Thymus (tissue), 11 donors: Measurements from ENCODE around the gene SCAANT1. TPM values are rescaled to one million over a fixed set of nuclear protein-coding genes. Genes with fewer than 3 reads are reported as not detected.

Experiments
- DNase-seq, 9 donors: peaks; one replicate each; pipeline ENCODE4 v3.0.0-alpha.2; 2013; ENCODE audit warnings: low spot score in 9 of 9, low read depth in 6 of 9, missing footprints in 1 of 9
- H3K27ac ChIP-seq, 2 donors: one replicate each; pipeline ENCODE4 v1.5.1; 2013; ENCODE audit warnings: control low read depth in 1 of 2, low read depth in 1 of 2, low read length in 1 of 2, mild to moderate bottlenecking in 1 of 2, moderate library complexity in 1 of 2
- H3K27me3 ChIP-seq, 2 donors: one replicate each; pipeline ENCODE4 v1.5.1; 2013; ENCODE audit warnings: low read length in 1 of 2; ENCODE audit not compliant: control insufficient read depth in 2 of 2, insufficient read depth in 1 of 2
- H3K36me3 ChIP-seq, 2 donors: one replicate each; pipeline ENCODE4 v1.5.1; 2013; ENCODE audit warnings: low read length in 1 of 2, mild to moderate bottlenecking in 1 of 2, moderate library complexity in 1 of 2; ENCODE audit not compliant: control insufficient read depth in 2 of 2, insufficient read depth in 2 of 2
- H3K4me1 ChIP-seq, 2 donors: one replicate each; pipeline ENCODE4 v1.5.1; 2013; ENCODE audit warnings: low read length in 2 of 2; ENCODE audit not compliant: control insufficient read depth in 2 of 2, insufficient read depth in 2 of 2
- H3K4me3 ChIP-seq, 2 donors: one replicate each; pipeline ENCODE4 v1.5.1; 2013; ENCODE audit warnings: low read length in 2 of 2, control low read depth in 1 of 2, mild to moderate bottlenecking in 1 of 2
- H3K9me3 ChIP-seq, 2 donors: one replicate each; pipeline ENCODE4 v1.5.1; 2013; ENCODE audit warnings: low read length in 1 of 2, mild to moderate bottlenecking in 1 of 2; ENCODE audit not compliant: control insufficient read depth in 2 of 2, insufficient read depth in 1 of 2
- WGBS: extraction: QIAGEN DNeasy Blood & Tissue Kit; methylation state at CpG from one replicate; pipeline ENCODE4 v1.1.7; 2013; 5-methylcytosine and 5-hydroxymethylcytosine counted together
- polyA plus RNA-seq: library from polyadenylated mRNA; stranded (reverse); fragments of 200-250 nt; gene quantifications from one replicate; pipeline ENCODE4 v1.2.3, GENCODE V29; 2013
- total RNA-seq: library from RNA; stranded (reverse); fragments of 120-200 nt; gene quantifications from one replicate; pipeline ENCODE4 v1.2.4, GENCODE V29; 2013
- donor health status: healthy.

Gene SCAANT1
- total and polyA plus RNA-seq, 2 donors, result not detected

DNA sequence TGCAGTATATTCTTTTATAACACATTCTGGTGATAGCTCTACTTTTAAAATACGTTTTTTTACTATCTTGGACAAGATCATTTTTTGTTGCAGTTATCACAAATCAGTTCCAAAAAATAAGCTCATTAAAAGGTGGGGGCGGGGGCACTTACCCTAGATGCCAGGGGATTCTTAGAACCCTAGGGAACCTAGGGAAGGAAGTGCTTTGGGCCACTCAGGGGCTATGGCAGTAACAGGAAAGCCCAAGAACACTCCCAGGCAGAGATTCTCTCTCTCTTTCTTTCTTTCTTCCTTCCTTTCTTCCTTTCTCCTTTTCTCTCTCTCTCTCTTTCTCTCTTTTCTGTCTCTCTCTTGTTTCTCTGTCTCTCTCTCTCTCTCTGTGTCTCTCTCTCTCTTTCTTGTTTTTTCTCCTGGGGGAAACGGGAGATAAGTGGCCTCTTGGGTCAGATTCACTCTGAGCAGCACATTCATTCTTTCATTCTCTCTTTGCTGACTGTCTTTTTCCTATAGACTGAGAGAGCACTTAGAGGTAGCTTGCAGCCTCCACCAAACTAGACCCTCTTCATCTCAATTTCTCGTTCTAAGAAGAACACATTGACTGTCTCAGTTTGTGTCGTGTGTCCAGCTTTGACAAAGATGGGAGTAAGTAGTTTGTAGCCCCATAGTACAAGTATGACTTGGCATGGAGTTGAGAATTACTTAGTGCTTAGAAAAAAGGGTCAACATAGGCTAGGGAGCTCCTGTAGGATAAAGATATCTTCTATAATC is 16.6 kb downstream of the SCAANT1 start:
- whole genome bisulfite sequencing, result 97% methylated on average over 5 of the region's 5 CpGs
- Histone ChIP-seq H3K4me1 (no peaks in the 10 kb centered on the region), H3K27me3 (no peaks in the 10 kb centered on the region), H3K36me3 (peaks cover 8 to 18% of the 10 kb centered on the region in 2 donors), H3K4me3 (no peak overlapping the region), H3K27ac (no peak overlapping the region), H3K9me3 (no peaks in the 10 kb centered on the region)
- no peak for DNase-seq

- no peaks in the 10 kb centered on the region for H3K4me1 ChIP-seq
- H3K9me3 ChIP-seq, result no peaks in the 10 kb centered on the region
- H3K4me3 ChIP-seq, result no peak overlapping the region
- H3K27ac ChIP-seq, result no peak overlapping the region
- no peak for DNase-seq
- H3K27me3 ChIP-seq, result no peaks in the 10 kb centered on the region
- WGBS, result 100% methylated on average over 1 of the region's 1 CpG
- no peaks in the 10 kb centered on the region for H3K36me3 ChIP-seq
These were observed 19.3 kb downstream of the SCAANT1 start for GRCh38 chr3:63892773-63893352.

- WGBS, result 99% methylated on average over 5 of the region's 5 CpGs
These were observed 20.7 kb downstream of the SCAANT1 start for GRCh38 chr3:63891518-63891917.

DNA sequence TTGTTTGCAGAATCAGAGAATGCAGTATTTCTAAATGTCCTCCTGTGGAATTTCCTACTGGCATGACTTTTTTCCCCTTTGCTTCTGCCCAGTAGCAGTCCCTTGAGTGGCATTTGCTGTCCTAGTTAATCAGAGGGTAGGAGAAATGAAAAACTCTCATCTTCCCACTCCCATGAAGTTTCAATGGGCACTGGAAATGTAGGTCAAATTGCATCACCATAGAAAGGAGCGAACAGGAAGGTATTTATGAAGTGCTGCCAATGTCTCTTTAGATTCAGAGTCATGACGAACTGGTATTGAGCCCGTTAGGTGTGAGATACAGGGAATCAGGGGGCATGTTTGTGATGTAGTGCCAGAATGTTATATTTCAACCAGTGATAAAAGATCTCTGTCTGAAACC is 25.3 kb downstream of the SCAANT1 start:
- no peaks in the 10 kb centered on the region for H3K27me3 ChIP-seq
- no peaks in the 10 kb centered on the region for H3K4me1 ChIP-seq
- no peaks in the 10 kb centered on the region for H3K9me3 ChIP-seq
- H3K4me3 ChIP-seq, result no peak overlapping the region
- WGBS, result 95% methylated on average over 3 of the region's 3 CpGs
- no peak for DNase-seq
- H3K36me3 ChIP-seq, result no peaks in the 10 kb centered on the region
- no peak overlapping the region for H3K27ac ChIP-seq

More at GRCh38 chr3:63891518-63891917, 20.7 kb downstream of the SCAANT1 start:
- no peaks in the 10 kb centered on the region for H3K9me3 ChIP-seq
- H3K4me3 ChIP-seq, result no peak overlapping the region
- no peak for DNase-seq
- no peaks in the 10 kb centered on the region for H3K36me3 ChIP-seq
- H3K27ac ChIP-seq, result no peak overlapping the region
- H3K27me3 ChIP-seq, result no peaks in the 10 kb centered on the region
- H3K4me1 ChIP-seq, result no peaks in the 10 kb centered on the region

GRCh38 chr3:63880653-63881052 is 31.5 kb downstream of the SCAANT1 start:
- no peak for DNase-seq
- peaks cover 0 to 8% of the 10 kb centered on the region in 2 donors for H3K4me1 ChIP-seq
- 97% methylated on average over 5 of the region's 5 CpGs for WGBS

DNA sequence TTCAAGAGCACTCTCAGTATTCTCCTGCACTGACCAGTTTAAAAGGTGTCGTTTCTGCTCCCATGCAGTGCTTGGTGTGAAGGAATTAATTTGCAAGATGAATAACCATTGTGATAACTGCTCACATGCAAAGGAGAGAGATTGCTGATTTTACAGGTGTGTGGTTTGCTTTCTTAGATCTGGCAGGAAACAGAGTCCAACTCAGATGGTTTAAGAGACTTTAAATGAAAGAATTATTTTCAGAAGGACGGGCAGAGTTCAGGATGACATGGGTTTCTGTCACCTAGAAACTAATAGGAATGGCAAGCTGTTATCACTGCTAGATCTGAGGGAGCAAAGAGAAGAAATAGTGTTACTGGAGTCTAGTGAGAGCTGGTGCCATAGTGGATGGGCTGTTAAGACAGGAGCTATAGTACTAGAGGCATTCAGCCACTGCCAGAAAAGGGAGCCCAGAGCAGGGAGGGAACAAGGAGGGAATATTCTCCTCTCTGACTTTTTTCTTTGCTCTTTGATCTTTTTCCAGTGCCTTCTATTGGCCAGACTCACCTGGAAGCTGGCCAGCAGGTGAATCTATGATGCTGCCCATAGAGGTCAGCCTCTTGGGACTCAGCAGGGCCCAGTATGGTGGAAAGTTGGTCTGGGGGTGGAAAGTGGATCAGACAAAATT is 33.7 kb downstream of the SCAANT1 start:
- Histone ChIP-seq H3K4me3 (no peak overlapping the region), H3K27me3 (no peaks in the 10 kb centered on the region), H3K4me1 (peaks cover 0 to 8% of the 10 kb centered on the region in 2 donors), H3K27ac (no peak overlapping the region), H3K36me3 (no peaks in the 10 kb centered on the region), H3K9me3 (no peaks in the 10 kb centered on the region)
- 37% methylated on average over 2 of the region's 2 CpGs for WGBS
- no peak for DNase-seq

More at GRCh38 chr3:63880653-63881052, 31.5 kb downstream of the SCAANT1 start:
- Histone ChIP-seq H3K27me3 (no peaks in the 10 kb centered on the region), H3K9me3 (no peaks in the 10 kb centered on the region), H3K4me3 (no peak overlapping the region), H3K27ac (no peak overlapping the region), H3K36me3 (no peaks in the 10 kb centered on the region)

DNA sequence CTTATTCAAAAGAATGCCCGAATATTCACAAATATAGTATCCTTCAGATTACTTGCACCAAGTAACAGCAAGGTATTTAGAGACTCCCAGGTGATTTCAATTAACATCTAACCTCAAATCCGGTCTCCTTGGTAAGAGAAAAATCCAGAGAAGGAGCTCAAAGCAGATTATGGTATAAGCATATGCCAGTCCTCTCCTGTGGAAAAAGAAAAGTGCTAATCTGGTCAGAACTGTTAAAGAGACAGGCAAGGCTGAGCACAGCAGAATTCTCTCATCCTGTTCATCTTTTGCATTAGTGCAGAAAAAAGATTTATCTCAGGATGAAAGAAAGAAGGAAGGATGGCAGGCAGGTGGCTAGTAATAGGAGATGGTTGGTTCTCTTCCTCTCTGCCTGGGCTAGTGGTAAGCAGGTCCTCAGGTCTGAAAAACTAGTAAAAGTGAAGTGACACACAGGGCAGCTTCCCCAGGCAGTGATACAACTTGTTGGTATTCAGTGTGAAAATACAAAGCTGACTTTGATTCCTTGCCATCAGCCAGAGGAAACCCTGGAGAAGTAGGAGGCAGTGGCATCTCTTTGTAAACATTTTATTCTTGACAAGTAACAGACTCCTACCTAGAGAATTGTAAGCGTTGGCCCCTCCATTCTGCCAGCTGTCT is 34.3 kb downstream of the SCAANT1 start:
- H3K4me1 ChIP-seq, result peaks cover 0 to 8% of the 10 kb centered on the region in 2 donors
- no peak for DNase-seq
- no peaks in the 10 kb centered on the region for H3K27me3 ChIP-seq
- no peaks in the 10 kb centered on the region for H3K36me3 ChIP-seq
- WGBS, result 96% methylated on average over 3 of the region's 3 CpGs
- H3K27ac ChIP-seq, result no peak overlapping the region
- H3K4me3 ChIP-seq, result no peak overlapping the region
- H3K9me3 ChIP-seq, result no peaks in the 10 kb centered on the region

DNA sequence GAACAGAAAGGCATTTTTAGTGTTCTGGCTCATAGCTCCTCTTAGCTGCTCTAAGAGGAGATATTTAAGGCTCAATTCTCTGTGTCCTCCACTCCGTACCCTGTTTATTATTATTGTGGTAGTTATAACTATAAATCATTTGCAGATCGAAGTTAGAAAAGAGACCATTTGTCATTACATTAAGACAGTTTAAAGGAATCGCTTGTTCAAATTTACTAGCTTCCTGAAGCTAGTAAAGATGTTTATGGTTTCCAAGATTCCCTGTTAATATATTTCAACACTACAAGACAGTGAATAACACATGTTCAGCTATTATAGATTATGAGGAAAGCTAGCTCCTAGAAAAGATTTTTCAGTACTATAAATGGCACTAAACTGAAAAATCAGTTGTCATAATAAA is 35.9 kb downstream of the SCAANT1 start:
- Histone ChIP-seq H3K9me3 (no peaks in the 10 kb centered on the region), H3K27me3 (no peaks in the 10 kb centered on the region), H3K4me1 (peaks cover 3 to 8% of the 10 kb centered on the region in 2 donors), H3K27ac (no peak overlapping the region), H3K36me3 (no peaks in the 10 kb centered on the region), H3K4me3 (no peak overlapping the region)
- 91% methylated on average over 3 of the region's 3 CpGs for WGBS
- DNase-seq, result no peak

GRCh38 chr3:63875510-63875909 is 36.7 kb downstream of the SCAANT1 start:
- WGBS, result 96% methylated on average over 2 of the region's 2 CpGs
- DNase-seq, result no peak
- no peaks in the 10 kb centered on the region for H3K36me3 ChIP-seq
- H3K27ac ChIP-seq, result no peak overlapping the region
- no peaks in the 10 kb centered on the region for H3K9me3 ChIP-seq
- peaks cover 3 to 8% of the 10 kb centered on the region in 2 donors for H3K4me1 ChIP-seq
- no peak overlapping the region for H3K4me3 ChIP-seq
- no peaks in the 10 kb centered on the region for H3K27me3 ChIP-seq
